ENCODE measurements around the gene BRIP1. TPM values are rescaled to one million over a fixed set of nuclear protein-coding genes. Genes with fewer than 3 reads are reported as not detected.

Gene BRIP1
- total and polyA plus RNA-seq, 2 donors (not counting 3 experiments of a cell fraction or from before 2014, with no cell fraction given), result 1.8 to 12.1 TPM

DNA sequence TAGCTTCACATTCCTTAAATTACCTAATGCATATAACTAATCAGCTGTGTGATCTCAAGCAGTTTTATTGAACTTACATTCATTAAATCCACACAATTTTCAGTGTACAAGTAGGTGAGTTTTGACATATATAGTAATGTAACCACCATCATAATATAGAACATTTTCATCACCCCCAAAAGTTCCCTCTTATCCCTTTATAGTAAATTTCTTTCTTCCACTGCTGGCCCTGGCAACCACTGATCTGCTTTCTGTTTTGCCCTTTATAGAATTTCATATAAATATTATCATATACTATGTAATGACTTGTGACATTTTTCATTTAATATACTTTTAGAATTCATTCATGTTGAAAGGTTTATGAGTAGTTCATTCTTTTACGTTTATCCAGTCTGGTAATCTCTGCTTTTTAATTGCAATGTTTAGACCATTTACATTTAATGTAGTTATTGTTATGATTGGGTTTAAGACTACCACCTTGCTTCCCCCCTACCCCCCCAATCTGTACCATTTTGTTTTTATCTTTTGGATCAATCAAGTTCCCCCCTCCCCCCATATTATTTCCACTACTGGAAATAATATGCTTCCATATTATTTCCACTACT is 147.0 kb downstream of the BRIP1 start:
- no TSS peak for BruUV-seq (replicated peaks)
- Histone ChIP-seq H3K9ac (replicated peaks; ENCODE audit: extremely low read depth, insufficient read depth, low read length) (no peak overlapping the region), H3K4me1 (ENCODE audit: control insufficient read depth, extremely low read depth, insufficient read depth, low read length) (no peaks in the 10 kb centered on the region), H2AFZ (ENCODE audit: low read depth, low read length) (no peak overlapping the region), H3K9me3 (replicated peaks; ENCODE audit: control insufficient read depth, insufficient read depth, low read length) (no peaks in the 10 kb centered on the region), H3K9me1 (replicated peaks; ENCODE audit: control insufficient read depth, extremely low read depth, insufficient read depth, low read length) (no peaks in the 10 kb centered on the region), H3K27me3 (ENCODE audit: control insufficient read depth in 2 of 2, insufficient read depth in 2 of 2, low read length in 2 of 2) (no peaks in the 10 kb centered on the region), H3K4me3 (replicated peaks in 1 of 3; ENCODE audit: insufficient read depth in 1 of 3, low read depth in 1 of 3, low read length in 3 of 3) (no peak overlapping the region), H3K27ac (ENCODE audit: insufficient read depth, low read depth, low read length) (no peak overlapping the region), H3K36me3 (ENCODE audit: control insufficient read depth in 2 of 2, extremely low read depth in 1 of 2, insufficient read depth in 2 of 2, low read length in 2 of 2) (no peaks in the 10 kb centered on the region), H3K4me2 (ENCODE audit: insufficient read depth, low read length) (no peak overlapping the region), H4K20me1 (replicated peaks; ENCODE audit: control insufficient read depth, extremely low read depth, insufficient read depth, low read length) (no peaks in the 10 kb centered on the region), H3K79me2 (ENCODE audit: control insufficient read depth, insufficient read depth, low read length) (no peaks in the 10 kb centered on the region)
- TF ChIP-seq CTCF (IDR thresholded peaks at IDR 0.05; ENCODE audit: extremely low read depth in 1 of 2, insufficient read depth in 1 of 2, low read depth in 1 of 2, low read length in 2 of 2) (no peak), EZH2 (IDR thresholded peaks at IDR 0.05; ENCODE audit: borderline replicate concordance, low read depth, low read length, severe bottlenecking) (no peak), POLR2A (IDR thresholded peaks at IDR 0.05; ENCODE audit: low read depth, low read length) (no peak), GATA2 (IDR thresholded peaks at IDR 0.05; ENCODE audit: insufficient read depth, insufficient read length, low read depth, low read length) (no peak)
- no peak for DNase-seq (ENCODE audit: low read depth, low spot score)
- ChIA-PET POLR2A (no interaction called here), CTCF (interaction anchor here (0.5 to 1.4 kb wide), 3 partner anchors 15 to 120 kb away, joined by 3 to 4 read pairs (median 4); no protein-coding TSS in a partner anchor)
- intact Hi-C loops (cut with micrococcal nuclease) (no loop called here), dilution Hi-C loops (cut with MboI; ENCODE audit: extremely low pct_ligation_motif_present, low sequenced_read_pairs) (no loop called here)
- FAIRE-seq, result no peak

DNA sequence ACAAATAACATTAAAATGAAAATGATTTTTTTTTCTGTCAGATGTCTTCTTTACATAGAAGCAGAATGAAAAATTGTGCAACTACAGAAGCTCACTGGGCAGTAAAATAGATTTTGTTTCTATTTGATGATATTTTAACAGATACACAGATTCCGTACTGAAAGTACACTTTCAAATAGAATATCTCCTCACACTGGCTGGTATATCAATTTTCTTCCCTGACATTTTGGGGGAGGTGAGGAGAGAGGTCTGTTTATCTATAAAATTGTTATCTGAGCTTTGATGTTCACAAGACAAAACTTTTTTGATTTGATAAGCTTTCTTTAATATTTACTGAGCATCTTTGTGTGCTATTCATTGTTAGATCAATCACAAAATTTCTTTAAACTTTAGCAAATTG is 148.0 kb downstream of the BRIP1 start:
- ChIA-PET POLR2A (no interaction called here), CTCF (interaction anchor here (1.0 to 1.4 kb wide), 3 partner anchors 9 to 121 kb away, joined by 3 to 4 read pairs (median 4); no protein-coding TSS in a partner anchor)
- FAIRE-seq (no peak), DNase-seq (ENCODE audit: low read depth, low spot score) (no peak)
- Histone ChIP-seq H3K36me3 (ENCODE audit: control insufficient read depth in 2 of 2, extremely low read depth in 1 of 2, insufficient read depth in 2 of 2, low read length in 2 of 2) (no peaks in the 10 kb centered on the region), H3K9me1 (replicated peaks; ENCODE audit: control insufficient read depth, extremely low read depth, insufficient read depth, low read length) (no peaks in the 10 kb centered on the region), H3K27ac (ENCODE audit: insufficient read depth, low read depth, low read length) (no peak overlapping the region), H3K4me1 (ENCODE audit: control insufficient read depth, extremely low read depth, insufficient read depth, low read length) (no peaks in the 10 kb centered on the region), H3K27me3 (ENCODE audit: control insufficient read depth in 2 of 2, insufficient read depth in 2 of 2, low read length in 2 of 2) (no peaks in the 10 kb centered on the region), H3K9me3 (replicated peaks; ENCODE audit: control insufficient read depth, insufficient read depth, low read length) (no peaks in the 10 kb centered on the region), H3K9ac (replicated peaks; ENCODE audit: extremely low read depth, insufficient read depth, low read length) (no peak overlapping the region), H4K20me1 (replicated peaks; ENCODE audit: control insufficient read depth, extremely low read depth, insufficient read depth, low read length) (no peaks in the 10 kb centered on the region), H2AFZ (ENCODE audit: low read depth, low read length) (no peak overlapping the region), H3K4me3 (replicated peaks in 1 of 3; ENCODE audit: insufficient read depth in 1 of 3, low read depth in 1 of 3, low read length in 3 of 3) (no peak overlapping the region), H3K4me2 (ENCODE audit: insufficient read depth, low read length) (no peak overlapping the region), H3K79me2 (ENCODE audit: control insufficient read depth, insufficient read depth, low read length) (no peaks in the 10 kb centered on the region)
- dilution Hi-C loops (cut with MboI; ENCODE audit: extremely low pct_ligation_motif_present, low sequenced_read_pairs) (no loop called here), intact Hi-C loops (cut with micrococcal nuclease) (no loop called here)
- TF ChIP-seq POLR2AphosphoS5 (IDR thresholded peaks at IDR 0.05; ENCODE audit: insufficient read depth, low read depth, low read length) (no peak), FOS (IDR thresholded peaks at IDR 0.05; ENCODE audit: borderline replicate concordance, insufficient read depth, low read length) (no peak), POLR2A (IDR thresholded peaks at IDR 0.05; ENCODE audit: low read depth, low read length) (no peak), CTCF (IDR thresholded peaks at IDR 0.05; ENCODE audit: extremely low read depth in 1 of 2, insufficient read depth in 1 of 2, low read depth in 1 of 2, low read length in 2 of 2) (no peak), EZH2 (IDR thresholded peaks at IDR 0.05; ENCODE audit: borderline replicate concordance, low read depth, low read length, severe bottlenecking) (no peak), MYC (IDR thresholded peaks at IDR 0.05; ENCODE audit: low read depth, low read length) (no peak), JUN (IDR thresholded peaks at IDR 0.05; ENCODE audit: borderline replicate concordance, insufficient read depth, insufficient read length, low read depth) (no peak), MAX (IDR thresholded peaks at IDR 0.05; ENCODE audit: insufficient read depth, insufficient read length) (no peak), GATA2 (IDR thresholded peaks at IDR 0.05; ENCODE audit: insufficient read depth, insufficient read length, low read depth, low read length) (no peak)
- BruUV-seq (replicated peaks), result no TSS peak
